ENCODE results near the gene THRB. TPM values are rescaled to one million over a fixed set of nuclear protein-coding genes. Genes with fewer than 3 reads are reported as not detected.

Gene THRB
- total RNA-seq, 2 donors from 2014 or later, result 0.24 to 0.26 TPM

GRCh38 chr3:24229468-24230221, 265.0 kb downstream of the THRB start:
- Histone ChIP-seq H3K36me3 (ENCODE audit: control insufficient read depth, insufficient read depth, low read length) (no peaks in the 10 kb centered on the region), H3K4me3 (ENCODE audit: low read length) (no peak overlapping the region), H3K9me3 (ENCODE audit: control insufficient read depth, low read length) (no peaks in the 10 kb centered on the region), H3K9ac (ENCODE audit: extremely low read depth, low read length, poor library complexity, severe bottlenecking) (no peak overlapping the region), H3K27ac (ENCODE audit: low read depth, low read length) (no peak overlapping the region), H3K27me3 (ENCODE audit: control insufficient read depth, insufficient read depth, low read length, poor library complexity, severe bottlenecking) (no peaks in the 10 kb centered on the region), H3K4me1 (ENCODE audit: control insufficient read depth, insufficient read depth, low read length) (no peaks in the 10 kb centered on the region)
- peaks cover 8% of the 10 kb centered on the region for H3K4me1 Mint-ChIP-seq
- no peaks in the 10 kb centered on the region for H3K36me3 Mint-ChIP-seq (ENCODE audit: low read depth)
- WGBS, 2 experiments (ENCODE audit: insufficient coverage in 1 of 2, insufficient read length in 1 of 2), result 89% methylated on average over 4 of the region's 5 CpGs; no CpG with 5 or more reads in 1 of the 2 experiments
- H3K27ac Mint-ChIP-seq, result no peak overlapping the region
- H3K4me3 Mint-ChIP-seq, result no peak overlapping the region
- H3K9me3 Mint-ChIP-seq, result no peaks in the 10 kb centered on the region
- DNase-seq, result no peak
- no peaks in the 10 kb centered on the region for H3K27me3 Mint-ChIP-seq (ENCODE audit: insufficient read depth)
- no peak for TF ChIP-seq CTCF (conservative IDR thresholded peaks at IDR 0.05)

DNA sequence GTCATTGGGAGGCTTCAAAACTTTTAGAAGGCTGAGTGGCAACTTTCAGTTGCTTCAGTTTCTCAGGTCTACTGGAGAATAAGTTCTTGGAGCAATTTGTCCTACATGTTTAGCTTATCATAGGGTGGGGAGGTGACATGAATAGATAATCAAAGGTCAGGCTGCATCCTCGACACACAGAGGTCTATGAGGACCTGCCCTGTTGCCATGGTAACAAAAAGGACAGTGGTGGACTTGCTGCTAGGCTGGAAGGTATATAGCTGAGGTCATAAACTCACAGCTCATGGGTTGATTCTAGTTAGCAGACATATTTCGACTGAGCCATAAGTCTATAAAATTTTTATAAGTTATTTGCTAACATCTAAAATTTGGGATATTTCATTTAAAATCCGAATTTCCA, 267.0 kb downstream of the THRB start:
- no peak overlapping the region for H3K4me3 Mint-ChIP-seq
- H3K27me3 Mint-ChIP-seq (ENCODE audit: insufficient read depth), result no peaks in the 10 kb centered on the region
- Histone ChIP-seq H3K9ac (ENCODE audit: extremely low read depth, low read length, poor library complexity, severe bottlenecking) (no peak overlapping the region), H3K4me3 (ENCODE audit: low read length) (no peak overlapping the region), H3K36me3 (ENCODE audit: control insufficient read depth, insufficient read depth, low read length) (no peaks in the 10 kb centered on the region), H3K27ac (ENCODE audit: low read depth, low read length) (no peak overlapping the region), H3K27me3 (ENCODE audit: control insufficient read depth, insufficient read depth, low read length, poor library complexity, severe bottlenecking) (no peaks in the 10 kb centered on the region), H3K4me1 (ENCODE audit: control insufficient read depth, insufficient read depth, low read length) (no peaks in the 10 kb centered on the region), H3K9me3 (ENCODE audit: control insufficient read depth, low read length) (no peaks in the 10 kb centered on the region)
- DNase-seq, result no peak
- TF ChIP-seq CTCF (conservative IDR thresholded peaks at IDR 0.05), result no peak
- H3K27ac Mint-ChIP-seq, result no peak overlapping the region
- no peaks in the 10 kb centered on the region for H3K9me3 Mint-ChIP-seq
- peaks cover 10% of the 10 kb centered on the region for H3K4me1 Mint-ChIP-seq
- 25 to 76% methylated on average over 1 to 3 of the region's 3 CpGs for WGBS, 2 experiments (ENCODE audit: insufficient coverage in 1 of 2, insufficient read length in 1 of 2)
- H3K36me3 Mint-ChIP-seq (ENCODE audit: low read depth), result no peaks in the 10 kb centered on the region

DNA sequence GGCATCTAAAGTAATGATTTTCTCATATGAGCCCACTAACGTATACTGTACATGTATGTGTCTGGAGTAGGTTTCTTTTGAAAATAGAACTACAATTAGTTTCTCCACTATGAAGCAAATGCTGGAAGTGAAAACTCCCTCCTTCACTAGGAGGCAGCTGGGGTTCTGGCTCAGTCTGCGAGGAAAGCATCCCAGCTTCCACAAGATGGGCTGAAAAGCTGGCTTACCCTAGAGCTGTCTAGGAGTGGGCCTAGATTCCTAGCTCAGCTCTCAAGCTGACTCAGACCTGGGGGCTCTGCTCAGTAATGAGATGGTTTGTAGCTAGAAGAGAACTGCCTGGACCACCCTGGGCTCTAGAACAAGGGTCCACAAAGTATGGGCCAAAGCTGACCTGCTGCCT, 268.3 kb downstream of the THRB start:
- Mint-ChIP-seq H3K9me3 (no peaks in the 10 kb centered on the region), H3K27ac (no peak overlapping the region), H3K4me3 (no peak overlapping the region), H3K36me3 (ENCODE audit: low read depth) (no peaks in the 10 kb centered on the region), H3K4me1 (peaks cover 10% of the 10 kb centered on the region), H3K27me3 (ENCODE audit: insufficient read depth) (peaks cover under 1% of the 10 kb centered on the region)
- TF ChIP-seq CTCF (conservative IDR thresholded peaks at IDR 0.05), result no peak
- H3K9ac ChIP-seq (ENCODE audit: extremely low read depth, low read length, poor library complexity, severe bottlenecking), result no peak overlapping the region
- no peak overlapping the region for H3K4me3 ChIP-seq (ENCODE audit: low read length)
- no peak for DNase-seq
- H3K9me3 ChIP-seq (ENCODE audit: control insufficient read depth, low read length), result no peaks in the 10 kb centered on the region
- 86 to 88% methylated on average over 1 to 2 of the region's 2 CpGs for WGBS, 2 experiments (ENCODE audit: insufficient coverage in 1 of 2, insufficient read length in 1 of 2)
- H3K4me1 ChIP-seq (ENCODE audit: control insufficient read depth, insufficient read depth, low read length), result no peaks in the 10 kb centered on the region
- H3K27me3 ChIP-seq (ENCODE audit: control insufficient read depth, insufficient read depth, low read length, poor library complexity, severe bottlenecking), result no peaks in the 10 kb centered on the region
- no peaks in the 10 kb centered on the region for H3K36me3 ChIP-seq (ENCODE audit: control insufficient read depth, insufficient read depth, low read length)
- H3K27ac ChIP-seq (ENCODE audit: low read depth, low read length), result no peak overlapping the region
